DOHH2 (cell line): Measurements from ENCODE around the gene TREML4.

ENCODE experiments used
- EZH2phosphoT487 ChIP-seq: fragments of 200-600 bp; sonication (generic); IDR thresholded peaks from 2 replicates; pipeline ENCODE4 v1.6.1; 2017; ENCODE audit warnings: borderline replicate concordance, mild to moderate bottlenecking, antibody characterized with exemption, low read length, moderate library complexity, mixed read lengths
- TF ChIP-seq, protein P1 (sequence below): fragments of 200-600 bp; sonication (generic); IDR thresholded peaks from one replicate; pipeline ENCODE4 v1.5.1; 2014; ENCODE audit warnings: antibody characterized with exemption, mild to moderate bottlenecking, low read depth, low read length; ENCODE audit not compliant: poor library complexity, severe bottlenecking

DNA sequence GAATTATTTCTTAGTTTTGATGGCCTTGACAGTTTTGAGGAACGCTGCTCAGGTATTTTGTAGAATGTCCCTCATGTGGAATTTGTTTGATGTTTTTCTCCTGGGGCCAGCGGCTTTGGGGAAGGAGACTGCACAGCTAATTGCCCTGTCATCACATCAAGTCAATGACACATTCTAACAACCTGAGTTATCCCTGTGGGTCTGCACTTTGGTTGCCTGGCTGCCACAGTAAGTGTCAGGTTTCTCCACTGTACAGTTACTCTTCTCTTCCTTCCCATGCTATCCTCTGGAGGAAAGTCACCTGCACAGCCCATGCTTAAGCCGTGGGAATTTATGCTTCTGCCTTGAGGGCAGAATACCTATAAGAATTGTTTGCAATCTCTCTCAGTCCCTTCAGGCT, 1.4 kb upstream of the TREML4 start:
- TF ChIP-seq, protein P1, sequence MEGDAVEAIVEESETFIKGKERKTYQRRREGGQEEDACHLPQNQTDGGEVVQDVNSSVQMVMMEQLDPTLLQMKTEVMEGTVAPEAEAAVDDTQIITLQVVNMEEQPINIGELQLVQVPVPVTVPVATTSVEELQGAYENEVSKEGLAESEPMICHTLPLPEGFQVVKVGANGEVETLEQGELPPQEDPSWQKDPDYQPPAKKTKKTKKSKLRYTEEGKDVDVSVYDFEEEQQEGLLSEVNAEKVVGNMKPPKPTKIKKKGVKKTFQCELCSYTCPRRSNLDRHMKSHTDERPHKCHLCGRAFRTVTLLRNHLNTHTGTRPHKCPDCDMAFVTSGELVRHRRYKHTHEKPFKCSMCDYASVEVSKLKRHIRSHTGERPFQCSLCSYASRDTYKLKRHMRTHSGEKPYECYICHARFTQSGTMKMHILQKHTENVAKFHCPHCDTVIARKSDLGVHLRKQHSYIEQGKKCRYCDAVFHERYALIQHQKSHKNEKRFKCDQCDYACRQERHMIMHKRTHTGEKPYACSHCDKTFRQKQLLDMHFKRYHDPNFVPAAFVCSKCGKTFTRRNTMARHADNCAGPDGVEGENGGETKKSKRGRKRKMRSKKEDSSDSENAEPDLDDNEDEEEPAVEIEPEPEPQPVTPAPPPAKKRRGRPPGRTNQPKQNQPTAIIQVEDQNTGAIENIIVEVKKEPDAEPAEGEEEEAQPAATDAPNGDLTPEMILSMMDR = no peak
- no peak for TF ChIP-seq EZH2phosphoT487
